HUDEP-2 (cell line): ENCODE results near the gene FOXA2.

ENCODE experiments used
- DNase-seq, 76 experiments: peaks; one replicate each; lab custom pipeline; 2025; ENCODE audit not compliant: unreplicated experiment in 76 of 76; lab: John Stamatoyannopoulos, UW

FOXA2 gene

GRCh38 chr20:22584922-22585785 is 782 bp upstream of the FOXA2 start:
- no peak for DNase-seq

GRCh38 chr20:22583773-22584521 is 425 bp downstream of the FOXA2 start:
- DNase-seq, result no peak

GRCh38 chr20:22582964-22583772 is 1.2 kb downstream of the FOXA2 start:
- DNase-seq, result no peak

DNA sequence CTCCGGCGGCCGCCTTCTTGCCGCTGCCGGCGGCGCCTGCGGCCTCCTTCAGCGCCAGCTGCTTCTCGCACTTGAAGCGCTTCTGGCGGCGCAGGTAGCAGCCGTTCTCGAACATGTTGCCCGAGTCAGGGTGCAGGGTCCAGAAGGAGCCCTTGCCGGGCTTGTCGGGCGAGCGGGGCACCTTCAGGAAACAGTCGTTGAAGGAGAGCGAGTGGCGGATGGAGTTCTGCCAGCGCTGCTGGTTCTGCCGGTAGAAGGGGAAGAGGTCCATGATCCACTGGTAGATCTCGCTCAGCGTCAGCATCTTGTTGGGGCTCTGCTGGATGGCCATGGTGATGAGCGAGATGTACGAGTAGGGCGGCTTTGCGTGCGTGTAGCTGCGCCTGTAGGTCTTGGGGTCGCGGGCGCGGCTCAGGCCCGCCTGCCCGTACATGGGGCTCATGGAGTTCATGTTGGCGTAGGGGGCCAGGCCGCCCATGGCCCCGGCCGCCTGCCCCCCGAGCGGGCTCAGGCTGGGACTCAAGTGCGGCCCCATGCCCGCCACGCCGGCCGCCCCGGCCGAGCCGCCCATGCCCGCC is 1.9 kb downstream of the FOXA2 start:
- DNase-seq, result no peak

GRCh38 chr20:22581437-22582385 is 2.7 kb downstream of the FOXA2 start:
- no peak for DNase-seq

DNA sequence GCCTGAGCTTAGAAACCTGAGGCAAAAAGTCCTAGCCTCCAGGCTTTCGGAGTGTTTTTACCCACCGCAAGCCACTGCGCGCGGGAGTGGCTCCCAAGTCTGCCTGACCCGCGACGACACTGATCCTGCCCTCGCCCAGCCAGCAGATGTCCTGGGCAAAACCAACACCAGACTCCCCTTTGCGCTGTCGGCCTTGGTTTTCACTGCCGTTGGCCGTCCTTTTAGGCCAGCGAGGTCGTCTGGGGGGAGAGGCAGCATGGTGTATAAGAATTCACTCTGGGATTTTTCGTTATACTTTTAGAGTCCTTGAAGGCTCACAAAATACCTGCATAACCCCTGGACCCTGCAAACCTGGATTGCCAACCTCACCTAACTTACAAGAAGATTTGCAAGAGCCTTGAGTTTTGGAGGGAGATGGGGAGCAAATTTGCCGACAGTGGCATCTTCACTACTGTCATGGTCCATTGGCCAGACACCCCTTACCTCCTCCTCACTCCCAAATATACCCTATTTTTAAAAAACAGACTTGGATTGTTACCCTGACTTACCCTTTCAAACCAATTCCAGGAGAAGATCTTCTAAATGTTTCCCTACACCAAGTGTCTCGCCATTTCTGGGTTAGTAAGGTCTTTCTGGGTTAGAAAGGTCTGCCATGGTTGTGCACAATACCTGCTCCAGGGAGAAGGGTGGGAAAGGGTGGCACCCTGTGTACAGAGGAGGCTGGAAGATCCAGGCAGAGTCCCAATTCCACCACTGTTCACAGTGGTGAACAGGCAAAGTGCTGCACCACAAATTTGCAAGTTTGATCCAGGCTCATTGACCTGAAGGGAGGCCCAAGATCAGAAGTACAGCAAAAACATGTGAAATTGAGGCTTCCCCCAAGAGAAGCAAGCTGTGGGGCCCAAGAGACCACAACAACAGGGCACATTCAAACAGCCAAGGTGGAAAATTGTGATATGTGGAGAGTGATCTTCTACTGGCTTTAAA is 4.4 kb downstream of the FOXA2 start:
- no peak for DNase-seq

GRCh38 chr20:22579119-22579427 is 5.3 kb downstream of the FOXA2 start:
- no peak for DNase-seq

- DNase-seq, result no peak
Observed at GRCh38 chr20:22578221-22579118, 5.9 kb downstream of the FOXA2 start.

DNA sequence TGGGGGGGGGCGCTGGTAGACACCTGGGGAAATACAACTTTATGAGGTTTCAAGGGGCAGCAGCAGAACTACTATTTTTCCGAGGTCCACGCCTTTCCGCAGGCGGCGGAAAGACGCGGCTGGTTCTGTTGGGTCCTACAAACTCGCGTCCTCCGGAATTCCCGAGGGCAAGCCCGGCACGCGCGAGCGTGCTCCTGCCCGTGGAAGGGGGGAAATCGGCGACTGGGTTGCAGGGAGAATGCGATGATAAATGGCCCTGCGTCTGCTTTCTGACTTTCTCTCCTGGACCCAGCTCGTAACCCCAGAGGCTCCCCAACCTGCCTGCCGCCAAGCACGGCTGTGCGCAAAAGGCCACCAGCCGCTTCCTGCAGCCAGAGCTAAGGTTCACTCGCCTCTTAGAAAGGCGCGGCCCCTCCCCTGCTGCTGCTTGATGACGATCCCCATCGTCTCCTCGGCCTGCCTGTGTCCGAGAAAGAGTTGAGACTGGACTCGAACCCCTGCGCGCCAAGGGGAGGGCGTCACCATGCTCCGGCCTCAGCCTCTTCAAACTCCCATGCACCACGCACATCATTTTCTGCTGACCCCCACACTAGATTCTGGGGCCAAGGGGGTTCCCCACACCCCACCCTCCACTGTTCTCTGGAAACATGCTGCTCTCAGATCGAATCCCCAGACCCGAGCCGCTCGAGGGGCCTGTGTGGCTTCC is 6.7 kb downstream of the FOXA2 start:
- no peak for DNase-seq

DNA sequence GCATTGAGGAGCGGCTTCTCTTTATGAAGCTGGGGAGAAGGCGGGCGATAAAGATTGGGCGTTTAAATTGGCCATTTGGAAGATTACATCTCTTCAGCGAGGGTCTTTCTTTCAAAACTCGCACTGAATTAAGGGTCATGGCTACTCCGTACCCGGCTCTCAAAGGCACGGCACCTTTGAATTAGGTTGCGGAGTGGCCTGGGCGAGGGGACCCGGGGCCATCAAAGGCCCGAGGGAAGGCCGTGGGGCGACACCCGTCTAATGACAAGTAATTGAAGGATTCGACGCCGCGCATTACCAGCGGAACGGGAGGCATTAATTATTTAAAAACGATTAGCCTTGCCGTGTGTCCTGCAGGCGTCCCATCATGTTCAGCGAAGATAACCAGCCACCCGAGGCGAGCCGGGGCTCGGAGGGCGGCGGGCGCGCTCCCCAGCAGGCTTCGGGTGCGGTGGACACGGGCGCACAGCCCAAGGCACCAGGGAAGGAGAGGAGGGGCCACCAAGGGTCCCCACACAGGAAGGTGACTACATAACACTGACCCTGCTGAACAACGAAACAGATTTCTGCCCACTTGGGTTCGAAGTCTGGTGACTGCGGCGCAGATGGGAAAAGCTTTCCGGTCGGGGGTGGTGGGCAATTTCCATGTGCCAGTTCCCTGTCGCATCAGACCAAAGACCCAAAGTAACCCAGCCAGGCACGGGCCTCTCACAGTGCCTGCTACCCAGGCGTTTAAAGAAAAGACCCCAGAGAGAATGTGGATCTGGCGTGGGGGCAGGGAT is 7.4 kb downstream of the FOXA2 start:
- no peak for DNase-seq

GRCh38 chr20:22576273-22576672 is 8.1 kb downstream of the FOXA2 start:
- no peak for DNase-seq

DNA sequence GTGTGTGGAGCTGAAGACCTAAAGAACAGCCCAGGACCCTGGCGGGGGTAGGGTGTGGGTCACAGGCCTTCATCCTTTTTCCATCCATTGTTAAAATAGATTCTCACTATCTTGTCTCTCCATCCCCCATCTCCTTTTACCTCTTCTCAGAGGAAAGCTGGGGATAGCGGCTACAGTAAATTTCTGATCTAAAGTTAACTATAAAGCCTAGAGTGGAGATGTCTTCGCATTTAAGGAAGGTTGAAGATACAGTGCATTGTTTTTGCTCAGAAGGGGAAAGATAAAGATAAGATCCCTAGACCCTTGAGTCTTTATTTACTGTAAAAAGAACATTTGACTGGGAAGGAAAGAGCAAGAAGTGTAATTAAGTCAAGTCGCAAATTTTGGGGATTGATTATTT is 8.6 kb downstream of the FOXA2 start:
- no peak for DNase-seq

GRCh38 chr20:22575087-22575721 is 9.2 kb downstream of the FOXA2 start:
- no peak for DNase-seq

GRCh38 chr20:22574545-22575086 is 9.8 kb downstream of the FOXA2 start:
- no peak for DNase-seq

DNA sequence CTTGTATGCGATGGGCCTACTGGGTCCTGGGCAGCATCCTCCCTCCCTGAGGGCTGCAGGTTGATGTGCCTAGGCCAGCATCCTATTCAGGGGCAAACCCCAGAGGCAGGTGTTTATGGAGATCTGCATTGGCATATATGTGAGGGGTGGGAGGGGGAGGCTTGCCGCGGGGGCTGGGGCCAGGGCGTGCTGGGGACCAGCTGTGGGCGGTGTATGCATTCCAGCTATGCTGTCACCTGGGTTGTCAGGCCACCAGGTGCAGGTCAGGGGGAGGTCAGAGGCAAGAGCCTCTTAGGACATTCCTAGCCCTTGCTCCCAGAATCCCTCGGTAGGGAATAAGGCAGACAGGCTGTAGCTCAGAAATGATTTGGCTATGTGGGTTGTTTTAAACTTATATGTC is 11.9 kb downstream of the FOXA2 start:
- DNase-seq, result no peak

DNA sequence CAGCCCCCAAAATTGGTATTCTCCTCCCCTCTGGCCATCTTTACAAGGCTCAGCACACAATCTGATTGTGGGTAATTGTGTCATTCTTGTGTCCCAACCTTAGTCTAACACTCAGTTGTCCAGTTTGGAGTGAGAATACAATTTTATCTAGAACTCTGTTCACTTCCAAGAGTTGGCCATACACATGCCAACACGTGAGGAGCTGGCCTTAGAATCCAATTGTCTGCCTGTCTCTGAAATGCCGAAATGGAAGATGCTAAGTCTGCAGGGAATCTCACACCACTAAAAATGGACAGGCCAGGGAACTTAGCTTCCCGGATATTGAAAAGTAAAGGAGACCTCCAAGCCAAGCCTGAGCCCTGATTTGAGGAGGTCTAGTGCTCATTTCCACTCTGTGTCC is 12.3 kb downstream of the FOXA2 start:
- no peak for DNase-seq
